Lower leg skin (tissue), 3 donors: ENCODE results near the gene CEP290.

Experiments
- CTCF ChIP-seq, 3 donors: fragments of 450-650 bp; IDR thresholded peaks; one replicate each; pipeline ENCODE4 v1.5.1; 2016; ENCODE audit warnings: antibody characterized with exemption in 3 of 3, mild to moderate bottlenecking in 3 of 3, moderate library complexity in 2 of 3
- POLR2A ChIP-seq, 2 donors: fragments of 450-650 bp; IDR thresholded peaks; one replicate each; pipeline ENCODE4 v1.6.1; 2016 to 2017; ENCODE audit warnings: antibody characterized with exemption in 2 of 2, mild to moderate bottlenecking in 1 of 2, moderate library complexity in 1 of 2

- no peak for TF ChIP-seq POLR2A (IDR thresholded peaks at IDR 0.05)
- no peak for TF ChIP-seq CTCF (IDR thresholded peaks at IDR 0.05)
Measured at GRCh38 chr12:88175544-88175943, 33.7 kb upstream of the CEP290 start.
